MM.1S (cell line): Measurements from ENCODE around the gene FGD4.

ENCODE experiments used
- DNase-seq: peaks from one replicate; pipeline ENCODE4 v3.0.0-alpha.2; 2015
- H2AFZ ChIP-seq: fragments of 300-600 bp; sonication (generic); 2 replicates; pipeline ENCODE4 v1.6.0; 2016; ENCODE audit warnings: antibody characterized with exemption, low read length
- H3F3A ChIP-seq: fragments of 300-600 bp; sonication (generic); 2 replicates; pipeline ENCODE4 v1.6.1; 2016; ENCODE audit warnings: mild to moderate bottlenecking, antibody characterized with exemption, low read length, moderate library complexity, mixed read lengths; ENCODE audit not compliant: insufficient read depth
- H3K27ac ChIP-seq: fragments of 300-600 bp; sonication (generic); 2 replicates; pipeline ENCODE4 v1.5.1; 2016; ENCODE audit warnings: mild to moderate bottlenecking, low read length
- H3K27me3 ChIP-seq: fragments of 300-600 bp; sonication (generic); replicated peaks from 2 replicates; pipeline ENCODE4 v1.6.0; 2016; ENCODE audit warnings: low read length; ENCODE audit not compliant: insufficient read depth
- H3K36me3 ChIP-seq: fragments of 300-600 bp; sonication (generic); replicated peaks from 2 replicates; pipeline ENCODE4 v1.6.1; 2016; ENCODE audit warnings: mild to moderate bottlenecking, low read length, mixed read lengths; ENCODE audit not compliant: insufficient read depth
- H3K4me1 ChIP-seq: fragments of 300-600 bp; sonication (generic); 2 replicates; pipeline ENCODE4 v1.6.1; 2016; ENCODE audit warnings: low read length, mixed read lengths
- H3K4me2 ChIP-seq: fragments of 300-600 bp; sonication (generic); 2 replicates; pipeline ENCODE4 v1.6.0; 2016; ENCODE audit warnings: low read depth, low read length
- H3K4me3 ChIP-seq: fragments of 300-600 bp; sonication (generic); 2 replicates; pipeline ENCODE4 v1.5.1; 2016; ENCODE audit warnings: low read length, mixed read lengths
- H3K79me2 ChIP-seq: fragments of 300-600 bp; sonication (generic); 2 replicates; pipeline ENCODE4 v1.6.1; 2016; ENCODE audit warnings: mixed run types, low read length, mixed read lengths
- H3K9ac ChIP-seq: fragments of 300-600 bp; sonication (generic); 2 replicates; pipeline ENCODE4 v1.6.1; 2016; ENCODE audit warnings: low read length, mixed read lengths
- H3K9me2 ChIP-seq: fragments of 300-600 bp; sonication (generic); replicated peaks from 2 replicates; pipeline ENCODE4 v1.6.1; 2016; ENCODE audit warnings: mild to moderate bottlenecking, low read length, mixed read lengths; ENCODE audit not compliant: insufficient read depth
- H3K9me3 ChIP-seq: fragments of 300-600 bp; sonication (generic); replicated peaks from 2 replicates; pipeline ENCODE4 v1.6.1; 2016; ENCODE audit warnings: mild to moderate bottlenecking, low read length, mixed read lengths; ENCODE audit not compliant: insufficient read depth
- H4K20me1 ChIP-seq: fragments of 300-600 bp; sonication (generic); 2 replicates; pipeline ENCODE4 v1.6.1; 2016; ENCODE audit warnings: mild to moderate bottlenecking, low read length, moderate library complexity, mixed read lengths; ENCODE audit not compliant: insufficient read depth
- CTCF ChIP-seq: fragments of 300-600 bp; sonication (generic); IDR thresholded peaks from 2 replicates; pipeline ENCODE4 v1.5.1; 2016; ENCODE audit warnings: antibody characterized with exemption, low read length, mixed read lengths
- EZH2 ChIP-seq: fragments of 300-600 bp; sonication (generic); optimal IDR thresholded peaks from 2 replicates; pipeline ENCODE3; 2017; ENCODE audit warnings: low read depth, mild to moderate bottlenecking, antibody characterized with exemption, low read length, mixed read lengths
- EZH2phosphoT487 ChIP-seq: fragments of 300-600 bp; sonication (generic); IDR thresholded peaks from 2 replicates; pipeline ENCODE4 v1.6.1; 2018; ENCODE audit warnings: antibody characterized with exemption, low read length

Gene FGD4

GRCh38 chr12:32450768-32451167 is 51.4 kb downstream of the FGD4 start:
- Histone ChIP-seq H3K27ac (no peak overlapping the region), H4K20me1 (no peaks in the 10 kb centered on the region), H3K36me3 (no peaks in the 10 kb centered on the region), H3K79me2 (peaks cover 5% of the 10 kb centered on the region; the same call in 1 of the 2 replicates), H3K4me3 (no peak overlapping the region), H3K9me2 (no peaks in the 10 kb centered on the region), H3K27me3 (no peaks in the 10 kb centered on the region), H3F3A (peaks cover 1% of the 10 kb centered on the region; the same call in 1 of the 2 replicates), H3K9ac (no peak overlapping the region), H3K9me3 (no peaks in the 10 kb centered on the region), H3K4me1 (no peaks in the 10 kb centered on the region), H2AFZ (no peak overlapping the region), H3K4me2 (no peak overlapping the region)
- DNase-seq = no peak
- TF ChIP-seq EZH2phosphoT487 (no peak), CTCF (no peak), EZH2 (no peak)

GRCh38 chr12:32451816-32452215 is 52.5 kb downstream of the FGD4 start:
- H3K9me2 ChIP-seq = no peaks in the 10 kb centered on the region
- no peak overlapping the region for H2AFZ ChIP-seq
- no peaks in the 10 kb centered on the region for H3K27me3 ChIP-seq
- H4K20me1 ChIP-seq = no peaks in the 10 kb centered on the region
- H3K9me3 ChIP-seq = no peaks in the 10 kb centered on the region
- H3K9ac ChIP-seq = no peak overlapping the region
- no peak overlapping the region for H3K4me2 ChIP-seq
- no peak overlapping the region for H3K27ac ChIP-seq
- peaks cover 11% of the 10 kb centered on the region; the same call in 1 of the 2 replicates for H3K79me2 ChIP-seq
- no peak overlapping the region for H3K4me3 ChIP-seq
- DNase-seq = no peak
- H3K4me1 ChIP-seq = peaks cover 4% of the 10 kb centered on the region; the same call in 1 of the 2 replicates
- no peaks in the 10 kb centered on the region for H3K36me3 ChIP-seq
- peaks cover 12% of the 10 kb centered on the region for H3F3A ChIP-seq
- TF ChIP-seq EZH2phosphoT487 = no peak
- no peak for TF ChIP-seq EZH2
- no peak for TF ChIP-seq CTCF

- no peaks in the 10 kb centered on the region for H3K9me3 ChIP-seq
- no peaks in the 10 kb centered on the region for H3K36me3 ChIP-seq
- H3K9ac ChIP-seq = no peak overlapping the region
- H3K4me3 ChIP-seq = no peak overlapping the region
- H3K4me1 ChIP-seq = peaks cover 15% of the 10 kb centered on the region
- H3F3A ChIP-seq = peaks cover 19% of the 10 kb centered on the region
- no peaks in the 10 kb centered on the region for H3K27me3 ChIP-seq
- no peak overlapping the region for H3K4me2 ChIP-seq
- H3K27ac ChIP-seq = no peak overlapping the region
- no peaks in the 10 kb centered on the region for H4K20me1 ChIP-seq
- H3K79me2 ChIP-seq = peaks cover 29% of the 10 kb centered on the region
- H2AFZ ChIP-seq = no peak overlapping the region
- no peak for DNase-seq
- no peak for TF ChIP-seq CTCF
- TF ChIP-seq EZH2 = no peak
- TF ChIP-seq EZH2phosphoT487 = no peak
- H3K9me2 ChIP-seq = no peaks in the 10 kb centered on the region
These were observed 54.7 kb downstream of the FGD4 start for GRCh38 chr12:32454075-32454474.
